Activated naive CD4-positive, alpha-beta T cell treated with anti-CD3 and anti-CD28 coated beads, Interleukin-2, amount 10 ng/mL, durations not matched to agents 7 days and 5 days (primary cell): ENCODE data around the gene PILRA.

Experiments
- CTCF ChIA-PET: fragments of 350-600 bp; sonication (Branson Sonifier 250); formaldehyde crosslinking; loops from one replicate; lab custom pipeline; 2021; ENCODE audit warnings: antibody characterized with exemption; lab: Charles Lee
- DNase-seq: peaks from one replicate; pipeline ENCODE4 v3.0.0-alpha.2; 2020
- H3K27ac Mint-ChIP-seq: one replicate; pipeline ENCODE4 v1.8.0; 2021; ENCODE audit warnings: mild to moderate bottlenecking, moderate library complexity, mixed read lengths
- H3K27me3 Mint-ChIP-seq: one replicate; pipeline ENCODE4 v1.8.0; 2021; ENCODE audit warnings: mild to moderate bottlenecking, mixed read lengths
- H3K36me3 Mint-ChIP-seq: one replicate; pipeline ENCODE4 v1.8.0; 2021; ENCODE audit warnings: mixed read lengths
- H3K4me1 Mint-ChIP-seq: one replicate; pipeline ENCODE4 v1.8.0; 2021; ENCODE audit warnings: mixed read lengths
- H3K4me3 Mint-ChIP-seq: one replicate; pipeline ENCODE4 v1.8.0; 2021; ENCODE audit warnings: mild to moderate bottlenecking, moderate library complexity, mixed read lengths
- H3K9me3 Mint-ChIP-seq: one replicate; pipeline ENCODE4 v1.8.0; 2021; ENCODE audit warnings: mixed read lengths

PILRA gene

DNA sequence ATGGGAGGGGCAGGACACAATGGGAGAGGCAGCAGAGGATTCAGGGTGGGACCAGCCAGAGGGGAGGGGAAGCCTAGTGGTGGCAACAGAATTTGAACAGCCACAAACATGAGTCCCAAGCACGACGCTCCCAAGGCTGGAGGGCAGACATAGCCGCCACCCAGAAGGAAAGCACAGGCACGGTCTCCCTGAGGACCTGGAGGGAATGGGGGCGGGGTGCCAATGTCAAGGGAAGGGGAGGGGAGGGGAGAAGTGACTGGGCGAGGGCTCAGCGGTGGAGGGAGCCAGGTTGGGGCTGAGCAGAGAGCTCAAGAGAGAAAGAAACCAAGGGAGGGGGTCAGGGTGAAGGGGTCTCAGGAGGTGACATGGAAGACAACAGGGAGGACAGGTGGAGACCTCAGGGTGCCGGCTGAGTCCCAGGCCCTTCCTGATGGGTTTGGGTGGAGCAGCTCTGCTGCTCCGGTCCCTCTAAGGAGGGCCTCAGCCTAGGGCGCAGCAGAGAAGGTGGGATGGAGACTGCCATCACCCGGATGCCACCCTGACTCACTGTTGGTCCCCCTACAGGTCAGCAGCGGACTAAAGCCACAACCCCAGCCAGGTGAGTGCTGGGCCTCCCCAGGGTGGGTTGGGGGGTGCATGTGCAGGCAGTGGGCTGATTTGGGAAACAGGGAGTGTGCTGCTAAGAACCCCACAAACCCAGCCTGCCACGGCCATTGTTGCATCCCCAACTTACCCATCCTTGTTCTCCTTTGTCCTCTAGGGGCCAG lies 24.2 kb downstream of the PILRA start:
- peak overlapping the region; percentile 91 for H3K27ac Mint-ChIP-seq
- H3K9me3 Mint-ChIP-seq, result no peaks in the 10 kb centered on the region
- H3K4me3 Mint-ChIP-seq, result peak overlapping the region; percentile 60
- H3K36me3 Mint-ChIP-seq, result peaks cover 2% of the 10 kb centered on the region
- peaks cover 30% of the 10 kb centered on the region for H3K4me1 Mint-ChIP-seq
- DNase-seq, result no peak
- peaks cover 72% of the 10 kb centered on the region for H3K27me3 Mint-ChIP-seq
- CTCF ChIA-PET, result interaction anchor here (0.9 to 1.6 kb wide), 3 partner anchors 10 to 265 kb away, joined by 3 to 4 read pairs (median 3); no protein-coding TSS in a partner anchor

DNA sequence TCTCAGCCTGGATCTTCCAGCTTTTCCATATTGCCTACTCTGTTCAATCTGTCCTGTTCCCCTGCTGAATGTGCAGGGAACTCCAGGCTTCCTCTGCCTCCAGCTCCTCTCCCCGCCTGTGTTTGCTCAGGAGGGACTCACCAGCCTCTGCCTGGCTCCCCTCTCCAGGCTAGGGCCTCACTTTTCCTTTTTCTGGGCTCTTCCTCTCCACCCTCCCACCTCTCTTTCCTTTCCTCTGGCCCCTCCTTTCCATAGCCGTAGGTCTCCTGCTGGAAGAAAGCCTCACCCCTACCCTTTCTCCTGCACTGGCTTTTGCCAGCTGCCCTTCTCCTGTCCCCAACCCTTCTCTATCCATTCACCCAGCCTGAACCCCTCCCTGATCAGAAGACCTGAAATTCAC lies 25.0 kb downstream of the PILRA start:
- Mint-ChIP-seq H3K36me3 (peaks cover 2% of the 10 kb centered on the region), H3K4me1 (peaks cover 30% of the 10 kb centered on the region), H3K9me3 (no peaks in the 10 kb centered on the region), H3K27me3 (peaks cover 71% of the 10 kb centered on the region), H3K27ac (no peak overlapping the region), H3K4me3 (no peak overlapping the region)
- no peak for DNase-seq
- CTCF ChIA-PET, result no interaction called here

DNA sequence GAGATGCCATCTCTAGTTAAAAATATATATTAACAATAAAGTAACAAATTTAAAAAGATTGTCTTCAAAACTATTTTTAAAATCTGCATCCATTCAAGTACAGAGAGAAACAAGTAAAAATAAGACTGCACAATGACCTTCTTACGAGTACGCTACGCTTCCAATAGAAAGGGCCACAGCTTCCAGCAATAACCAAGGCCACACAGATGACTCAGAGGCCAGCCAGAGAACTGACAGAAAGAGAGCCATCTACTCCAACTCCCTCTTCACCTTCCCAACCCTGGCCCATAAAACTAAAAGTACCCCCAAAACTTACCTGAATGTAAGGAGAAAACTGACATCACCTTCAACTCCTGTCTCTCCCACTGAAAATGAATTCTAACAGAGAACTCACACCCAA lies 26.8 kb downstream of the PILRA start:
- Mint-ChIP-seq H3K27me3 (peaks cover 66% of the 10 kb centered on the region), H3K36me3 (peaks cover 2% of the 10 kb centered on the region), H3K27ac (no peak overlapping the region), H3K4me3 (no peak overlapping the region), H3K4me1 (peaks cover 30% of the 10 kb centered on the region), H3K9me3 (no peaks in the 10 kb centered on the region)
- CTCF ChIA-PET, result interaction anchor here (0.5 to 0.7 kb wide), 5 partner anchors 9 to 401 kb away, joined by 3 read pairs; no protein-coding TSS in a partner anchor
- DNase-seq, result no peak

DNA sequence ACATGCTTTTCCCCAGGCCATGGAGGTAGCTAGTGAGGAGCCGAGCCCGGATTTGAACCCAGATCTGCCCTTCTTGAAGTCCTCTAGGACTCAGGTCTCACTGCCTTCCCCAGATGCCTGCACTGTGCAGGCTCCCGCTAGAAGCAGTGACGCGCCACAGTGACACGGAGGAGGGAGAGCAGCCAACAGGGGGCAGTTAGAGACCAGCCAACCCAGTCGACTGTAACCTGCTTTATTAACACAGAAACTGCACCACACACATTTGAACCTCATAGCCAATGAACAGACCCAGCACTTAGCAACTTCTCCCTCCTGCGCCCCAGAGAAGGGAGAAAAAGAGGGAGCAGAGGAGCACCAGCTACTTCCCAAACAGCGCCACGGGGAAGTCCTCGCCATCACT lies 27.4 kb downstream of the PILRA start:
- peaks cover 27% of the 10 kb centered on the region for H3K4me1 Mint-ChIP-seq
- no peak overlapping the region for H3K27ac Mint-ChIP-seq
- H3K4me3 Mint-ChIP-seq, result no peak overlapping the region
- no peaks in the 10 kb centered on the region for H3K9me3 Mint-ChIP-seq
- peaks cover 68% of the 10 kb centered on the region for H3K27me3 Mint-ChIP-seq
- DNase-seq, result peak; percentile 36
- no peaks in the 10 kb centered on the region for H3K36me3 Mint-ChIP-seq
- CTCF ChIA-PET, result no interaction called here

DNA sequence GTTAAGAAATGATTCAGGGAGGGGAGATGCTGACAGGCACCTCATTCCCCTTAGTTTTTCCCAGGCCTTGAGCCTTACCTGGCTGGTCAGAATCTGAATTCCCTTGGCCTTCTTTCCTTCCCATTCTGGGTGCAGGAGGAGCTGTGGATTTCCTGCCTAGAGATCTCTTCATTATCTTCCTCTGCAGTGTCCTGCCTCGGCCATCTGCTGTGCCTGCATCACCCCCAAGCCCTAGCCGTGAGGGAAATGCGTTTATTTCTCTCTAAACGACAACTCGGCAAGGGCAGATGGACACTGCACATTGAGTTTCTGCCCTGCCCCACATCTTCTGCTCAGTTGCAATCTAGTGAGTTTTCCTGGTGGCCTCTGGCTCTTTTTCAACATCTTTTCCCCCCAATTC lies 28.5 kb downstream of the PILRA start:
- DNase-seq, result no peak
- H3K27ac Mint-ChIP-seq, result no peak overlapping the region
- H3K27me3 Mint-ChIP-seq, result peaks cover 74% of the 10 kb centered on the region
- H3K4me3 Mint-ChIP-seq, result no peak overlapping the region
- no peaks in the 10 kb centered on the region for H3K36me3 Mint-ChIP-seq
- no peaks in the 10 kb centered on the region for H3K9me3 Mint-ChIP-seq
- H3K4me1 Mint-ChIP-seq, result peaks cover 18% of the 10 kb centered on the region
- CTCF ChIA-PET, result no interaction called here

DNA sequence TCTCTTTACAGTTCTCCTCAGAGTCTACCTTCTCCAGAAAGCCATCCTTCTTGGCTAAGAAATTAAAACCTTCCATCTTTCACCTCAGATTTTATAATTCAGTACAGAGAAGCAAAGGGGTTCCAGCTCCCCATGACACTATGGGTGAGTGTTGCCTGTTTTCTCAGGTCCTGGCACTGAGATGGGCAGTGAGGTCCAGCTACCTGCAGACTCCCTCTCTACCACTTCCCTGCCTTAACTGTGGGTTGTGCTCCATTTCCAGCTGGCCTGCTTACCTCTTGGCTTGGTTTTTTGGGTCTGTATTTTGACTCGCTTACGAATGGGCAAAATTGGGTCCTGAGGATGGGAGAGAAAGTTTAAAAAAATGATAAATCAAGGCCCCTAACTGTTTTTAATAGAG lies 29.0 kb downstream of the PILRA start:
- Mint-ChIP-seq H3K36me3 (no peaks in the 10 kb centered on the region), H3K27me3 (peaks cover 73% of the 10 kb centered on the region), H3K4me3 (no peak overlapping the region), H3K9me3 (no peaks in the 10 kb centered on the region), H3K4me1 (peaks cover 14% of the 10 kb centered on the region), H3K27ac (no peak overlapping the region)
- CTCF ChIA-PET, result no interaction called here
- no peak for DNase-seq

DNA sequence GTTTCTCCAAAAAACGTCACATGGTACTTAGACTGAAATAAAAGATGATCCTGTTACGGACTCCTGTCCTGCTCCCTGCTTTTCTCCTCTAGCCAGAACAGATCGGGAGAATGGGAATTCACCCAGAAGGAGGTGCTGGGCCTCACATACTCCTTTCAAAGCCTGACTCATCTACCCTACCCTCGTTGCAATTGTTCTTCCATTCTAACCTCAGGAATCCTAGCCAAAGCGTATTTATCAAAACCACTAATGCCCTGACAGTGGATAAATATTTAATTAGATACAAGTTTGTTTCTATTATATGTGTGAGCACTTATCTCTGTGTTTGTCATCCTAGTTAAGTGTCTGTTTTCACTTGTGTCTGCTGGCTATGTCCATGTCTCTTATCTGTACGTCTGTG lies 33.5 kb downstream of the PILRA start:
- Mint-ChIP-seq H3K9me3 (no peaks in the 10 kb centered on the region), H3K36me3 (no peaks in the 10 kb centered on the region), H3K27ac (no peak overlapping the region), H3K4me3 (no peak overlapping the region), H3K4me1 (peaks cover 2% of the 10 kb centered on the region), H3K27me3 (peaks cover 39% of the 10 kb centered on the region)
- CTCF ChIA-PET, result interaction anchor here (0.9 to 3.8 kb wide), 17 partner anchors 9 to 415 kb away, joined by 3 to 46 read pairs (median 4); no protein-coding TSS in a partner anchor
- no peak for DNase-seq

DNA sequence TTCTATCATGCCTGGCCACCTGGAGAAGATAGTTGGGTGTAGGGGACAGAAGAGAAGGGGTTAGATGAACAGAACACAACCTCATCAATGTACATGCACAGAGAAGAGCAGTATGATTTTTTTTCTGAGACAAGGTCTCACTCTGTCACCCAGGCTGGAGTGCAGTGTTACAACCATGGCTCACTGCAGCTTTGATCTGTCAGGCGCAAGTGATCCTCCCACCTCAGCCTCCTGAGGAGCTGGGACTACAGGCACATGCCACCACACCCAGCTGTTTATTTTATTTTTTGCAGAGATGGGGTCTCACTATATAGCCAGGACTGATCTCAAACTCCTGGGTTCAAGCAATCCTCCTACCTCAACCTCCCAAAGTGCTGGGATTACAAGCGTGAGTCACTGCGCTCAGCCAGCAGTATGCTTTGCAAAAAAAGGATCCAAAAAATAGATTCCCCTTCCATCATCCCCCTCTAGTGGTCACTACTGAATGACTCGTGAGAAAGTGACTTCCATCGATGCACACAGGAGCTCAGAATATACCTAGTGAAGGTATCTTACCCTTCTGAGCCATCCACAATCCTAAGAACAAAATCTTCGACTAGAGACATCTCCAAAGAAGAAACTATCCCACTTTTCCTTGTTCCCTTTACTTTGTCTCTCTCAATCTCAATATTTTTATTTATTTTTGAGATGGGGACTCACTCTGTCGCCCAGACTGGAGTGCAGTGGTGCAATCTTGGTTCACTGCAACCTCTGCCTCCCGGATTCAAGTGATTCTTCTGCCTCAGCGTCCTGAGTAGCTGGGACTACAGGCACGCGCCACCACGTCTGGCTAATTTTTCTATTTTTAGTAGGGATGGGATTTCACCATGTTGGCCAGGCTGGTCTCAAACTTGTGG lies 34.2 kb downstream of the PILRA start:
- Mint-ChIP-seq H3K36me3 (no peaks in the 10 kb centered on the region), H3K27me3 (peaks cover 37% of the 10 kb centered on the region), H3K9me3 (no peaks in the 10 kb centered on the region), H3K27ac (no peak overlapping the region), H3K4me1 (peaks cover 2% of the 10 kb centered on the region), H3K4me3 (no peak overlapping the region)
- peak; percentile 54 for DNase-seq
- CTCF ChIA-PET, result interaction anchor here (0.5 to 3.8 kb wide), 25 partner anchors 10 to 416 kb away, joined by 3 to 46 read pairs (median 4); partner anchors contain the start of gene ZCWPW1

DNA sequence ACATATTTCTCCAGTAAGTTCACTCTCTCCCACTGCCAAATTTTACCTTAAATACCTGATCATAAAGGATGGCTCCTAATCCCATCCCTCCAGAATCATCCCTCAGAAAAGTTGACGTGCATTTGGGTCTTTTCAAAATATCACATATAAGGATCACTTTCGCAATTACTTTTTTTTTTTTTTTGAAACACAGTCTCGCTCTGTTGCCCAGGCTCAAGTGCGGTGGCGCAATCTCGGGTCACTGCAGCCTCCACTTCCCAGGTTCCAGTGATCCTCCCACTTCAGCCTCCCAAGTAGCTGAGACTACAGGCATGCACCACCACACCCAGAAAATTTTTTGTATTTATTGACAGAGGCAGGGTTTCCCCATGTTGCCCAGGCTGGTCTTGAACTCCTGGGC lies 37.8 kb downstream of the PILRA start:
- peaks cover 18% of the 10 kb centered on the region for H3K27me3 Mint-ChIP-seq

DNA sequence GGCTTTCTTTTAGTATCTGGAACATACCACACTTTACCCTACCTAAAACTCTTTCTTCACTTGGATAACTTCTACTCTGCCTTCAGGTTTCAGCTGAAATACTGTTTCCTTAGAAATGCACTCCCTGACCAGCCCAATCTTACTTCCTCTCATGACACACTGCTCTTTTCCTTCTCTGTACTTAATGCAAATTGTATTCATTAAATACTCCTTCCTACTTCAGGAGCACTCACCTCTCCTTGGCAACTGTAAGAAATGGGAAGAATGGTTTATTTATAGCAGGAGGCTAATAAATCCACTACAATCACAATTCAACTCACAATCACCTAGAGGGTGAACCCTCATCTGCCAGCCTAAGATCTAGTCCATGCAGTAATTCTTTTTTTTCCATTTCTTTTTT lies 40.1 kb downstream of the PILRA start:
- H3K27me3 Mint-ChIP-seq, result peaks cover 4% of the 10 kb centered on the region
- peaks cover 7% of the 10 kb centered on the region for H3K4me1 Mint-ChIP-seq
- CTCF ChIA-PET, result no interaction called here
- H3K4me3 Mint-ChIP-seq, result no peak overlapping the region
- DNase-seq, result no peak
- H3K9me3 Mint-ChIP-seq, result no peaks in the 10 kb centered on the region
- H3K27ac Mint-ChIP-seq, result no peak overlapping the region
- no peaks in the 10 kb centered on the region for H3K36me3 Mint-ChIP-seq

More for the DNA sequence above, 37.8 kb downstream of the PILRA start:
- no peak for DNase-seq
- CTCF ChIA-PET, result no interaction called here
- Mint-ChIP-seq H3K27ac (no peak overlapping the region), H3K4me3 (no peak overlapping the region), H3K9me3 (no peaks in the 10 kb centered on the region), H3K4me1 (peaks cover 10% of the 10 kb centered on the region), H3K36me3 (no peaks in the 10 kb centered on the region)

DNA sequence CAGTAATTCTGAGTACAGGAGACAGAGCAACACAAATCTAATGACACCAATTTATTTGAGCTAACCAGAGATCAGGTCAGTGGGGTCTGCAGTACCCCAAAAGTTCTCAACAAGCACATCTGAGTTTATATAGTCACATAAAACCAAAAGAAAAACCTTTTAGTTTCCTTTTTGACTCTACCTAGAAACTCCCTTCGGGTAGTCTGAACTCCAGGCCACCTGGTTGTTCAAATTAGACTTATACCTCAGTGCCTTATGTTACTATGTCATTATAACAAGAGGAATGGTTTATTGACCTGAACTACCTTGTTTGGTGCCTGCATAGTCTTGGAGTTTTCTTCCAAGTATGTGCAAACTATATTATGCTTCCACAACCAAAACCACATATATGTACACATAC lies 40.6 kb downstream of the PILRA start:
- CTCF ChIA-PET, result no interaction called here
- Mint-ChIP-seq H3K27ac (no peak overlapping the region), H3K27me3 (peaks cover 4% of the 10 kb centered on the region), H3K4me1 (peaks cover 7% of the 10 kb centered on the region), H3K9me3 (no peaks in the 10 kb centered on the region), H3K4me3 (no peak overlapping the region), H3K36me3 (no peaks in the 10 kb centered on the region)
- no peak for DNase-seq

DNA sequence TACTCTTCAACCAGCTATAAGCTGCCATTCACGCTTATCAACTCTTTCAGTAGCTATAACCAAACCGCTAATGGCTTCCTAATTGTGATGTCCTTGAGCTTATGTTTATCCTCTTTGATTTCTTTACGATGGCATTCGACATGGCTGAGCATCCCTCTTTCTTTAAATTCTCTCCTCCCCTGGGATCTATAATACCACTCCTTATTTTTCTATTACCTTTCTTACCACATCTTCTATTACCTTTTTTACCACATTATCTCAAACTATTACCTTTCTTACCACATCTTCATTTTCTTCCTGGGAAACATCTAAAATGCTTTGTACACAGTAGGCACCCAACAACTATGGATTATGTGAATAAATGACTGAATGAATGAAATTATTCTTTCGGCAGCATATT lies 42.2 kb downstream of the PILRA start:
- Mint-ChIP-seq H3K36me3 (no peaks in the 10 kb centered on the region), H3K4me1 (peaks cover 7% of the 10 kb centered on the region), H3K9me3 (no peaks in the 10 kb centered on the region), H3K4me3 (no peak overlapping the region), H3K27me3 (peaks cover 9% of the 10 kb centered on the region), H3K27ac (peak overlapping the region; percentile 1)
- DNase-seq, result no peak
- CTCF ChIA-PET, result interaction anchor here (1.4 kb wide), 2 partner anchors 10 to 283 kb away, joined by 3 read pairs; no protein-coding TSS in a partner anchor

DNA sequence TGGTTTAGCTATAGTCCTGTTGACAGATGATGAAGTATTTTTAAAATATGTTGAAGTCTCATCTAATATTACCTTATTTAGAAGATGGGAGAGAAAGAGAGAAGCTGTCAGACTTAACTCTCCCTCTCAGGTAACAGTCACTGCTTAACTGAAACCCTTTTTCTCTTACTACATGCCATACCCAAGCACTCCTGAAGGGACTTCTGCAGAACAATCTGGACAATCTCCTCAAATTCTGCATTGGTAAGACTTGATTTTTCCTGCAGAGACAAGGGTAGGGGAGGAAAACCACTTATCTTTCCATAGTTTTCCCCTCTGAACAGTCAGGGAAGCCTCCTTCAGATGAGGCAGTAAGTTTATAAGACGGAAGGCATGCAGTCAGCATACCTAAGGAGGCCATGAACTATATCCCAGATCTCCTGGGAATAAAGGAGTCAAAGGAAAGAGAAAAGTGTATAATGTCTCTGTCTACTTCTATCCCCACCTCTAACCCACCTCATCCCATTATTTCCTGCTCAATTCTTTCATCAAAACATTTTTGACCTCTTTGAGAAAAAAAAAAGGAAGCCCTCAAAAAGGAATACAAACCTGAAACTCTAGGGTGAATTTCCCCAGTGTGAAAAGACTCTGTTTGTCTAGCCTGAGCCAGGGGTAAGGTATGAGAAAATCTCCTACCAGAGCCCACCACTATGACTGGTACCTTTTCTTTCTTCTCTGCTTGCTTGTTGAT lies 45.8 kb downstream of the PILRA start:
- H3K36me3 Mint-ChIP-seq, result no peaks in the 10 kb centered on the region
- peaks cover 2% of the 10 kb centered on the region for H3K4me1 Mint-ChIP-seq
- CTCF ChIA-PET, result interaction anchor here (2.6 kb wide), 1 partner anchor 11 kb away, joined by 6 read pairs; no protein-coding TSS in a partner anchor
- no peak for DNase-seq
- H3K9me3 Mint-ChIP-seq, result no peaks in the 10 kb centered on the region
- no peak overlapping the region for H3K4me3 Mint-ChIP-seq
- H3K27me3 Mint-ChIP-seq, result peaks cover 5% of the 10 kb centered on the region
- no peak overlapping the region for H3K27ac Mint-ChIP-seq
